GM19397 (cell line): Measurements from ENCODE around the gene METTL5.
"Not testable (repeated sequence)": the region's sequence is repeated elsewhere in the genome, so short reads cannot be mapped to it uniquely, and the experiment has no call there.

ENCODE experiments used
- ATAC-seq: cut with Tn5 transposase; IDR thresholded peaks from one replicate; pipeline ENCODE4 v1.9.1; 2021; ENCODE audit warnings: mild to moderate bottlenecking, moderate library complexity; ENCODE audit not compliant: unreplicated experiment

Gene METTL5

GRCh38 chr2:169834401-169834800, 9.7 kb upstream of the METTL5 start:
- ATAC-seq, result no peak

GRCh38 chr2:169828141-169828811, 3.6 kb upstream of the METTL5 start:
- ATAC-seq, result peak; percentile 4

GRCh38 chr2:169827272-169828140, 2.8 kb upstream of the METTL5 start, which contains the start of gene UBR3:
Gene UBR3, plus strand, starts transcription at chr2:169827454. Its CDS starts 54 bp downstream, at chr2:169827508.
- peak; percentile 84 for ATAC-seq

- ATAC-seq, result no peak
Measured at GRCh38 chr2:169823996-169824372, 721 bp downstream of the METTL5 start.

- ATAC-seq, result no peak
Measured at GRCh38 chr2:169822785-169823392, 1.8 kb downstream of the METTL5 start.

GRCh38 chr2:169822036-169822435, 2.7 kb downstream of the METTL5 start:
- no peak for ATAC-seq

- not testable (repeated sequence) for ATAC-seq
Measured at GRCh38 chr2:169820101-169820500, 4.6 kb downstream of the METTL5 start.

- no peak for ATAC-seq
Measured at GRCh38 chr2:169819106-169819505, 5.6 kb downstream of the METTL5 start.

- no peak for ATAC-seq
Measured at GRCh38 chr2:169818241-169818640, 6.5 kb downstream of the METTL5 start.

- ATAC-seq, result not testable (repeated sequence)
Measured at GRCh38 chr2:169817369-169817768, 7.3 kb downstream of the METTL5 start.

- not testable (repeated sequence) for ATAC-seq
Measured at GRCh38 chr2:169816961-169817360, 7.7 kb downstream of the METTL5 start.

GRCh38 chr2:169815849-169816248, 8.9 kb downstream of the METTL5 start:
- no peak for ATAC-seq

- no peak for ATAC-seq
Measured at GRCh38 chr2:169808221-169808620, 16.5 kb downstream of the METTL5 start.

GRCh38 chr2:169806586-169806985, 18.1 kb downstream of the METTL5 start:
- no peak for ATAC-seq

- ATAC-seq, result no peak
Measured at GRCh38 chr2:169803480-169803879, 21.2 kb downstream of the METTL5 start.

- peak; percentile 98 for ATAC-seq
Measured at GRCh38 chr2:169798718-169799592, 25.8 kb downstream of the METTL5 start, which contains the start of gene SSB. Gene SSB, plus strand, starts transcription at chr2:169798871. Its CDS starts 2,090 bp downstream, at chr2:169800961.

GRCh38 chr2:169798397-169798717, 26.3 kb downstream of the METTL5 start:
- no peak for ATAC-seq

- no peak for ATAC-seq
Measured at GRCh38 chr2:169797601-169798000, 27.1 kb downstream of the METTL5 start.

- ATAC-seq, result no peak
Measured at GRCh38 chr2:169796441-169796840, 28.3 kb downstream of the METTL5 start.

- no peak for ATAC-seq
Measured at GRCh38 chr2:169795181-169795580, 29.5 kb downstream of the METTL5 start.

GRCh38 chr2:169790581-169790980, 34.1 kb downstream of the METTL5 start:
- ATAC-seq, result no peak
